ENCODE results near the gene DMXL1.

GRCh38 chr5:119279093-119279492, 208.2 kb downstream of the DMXL1 start:
- no peak for TF ChIP-seq CTCF (IDR thresholded peaks at IDR 0.05)
- TF ChIP-seq POLR2A (IDR thresholded peaks at IDR 0.05): no peak
- no peak for TF ChIP-seq POLR2AphosphoS5 (IDR thresholded peaks at IDR 0.05; ENCODE audit: insufficient read depth in 1 of 2, low read depth in 1 of 2)

All from vagina (tissue), 2 donors.